GM15510 (cell line): ENCODE measurements around the gene ZNF784.

Source experiments
- POLR2A ChIP-seq: IDR thresholded peaks from 3 replicates; pipeline ENCODE4 v1.6.1; 2011; ENCODE audit warnings: borderline replicate concordance; ENCODE audit not compliant: insufficient read length; ENCODE audit errors: extremely low read depth

The ZNF784 gene

DNA sequence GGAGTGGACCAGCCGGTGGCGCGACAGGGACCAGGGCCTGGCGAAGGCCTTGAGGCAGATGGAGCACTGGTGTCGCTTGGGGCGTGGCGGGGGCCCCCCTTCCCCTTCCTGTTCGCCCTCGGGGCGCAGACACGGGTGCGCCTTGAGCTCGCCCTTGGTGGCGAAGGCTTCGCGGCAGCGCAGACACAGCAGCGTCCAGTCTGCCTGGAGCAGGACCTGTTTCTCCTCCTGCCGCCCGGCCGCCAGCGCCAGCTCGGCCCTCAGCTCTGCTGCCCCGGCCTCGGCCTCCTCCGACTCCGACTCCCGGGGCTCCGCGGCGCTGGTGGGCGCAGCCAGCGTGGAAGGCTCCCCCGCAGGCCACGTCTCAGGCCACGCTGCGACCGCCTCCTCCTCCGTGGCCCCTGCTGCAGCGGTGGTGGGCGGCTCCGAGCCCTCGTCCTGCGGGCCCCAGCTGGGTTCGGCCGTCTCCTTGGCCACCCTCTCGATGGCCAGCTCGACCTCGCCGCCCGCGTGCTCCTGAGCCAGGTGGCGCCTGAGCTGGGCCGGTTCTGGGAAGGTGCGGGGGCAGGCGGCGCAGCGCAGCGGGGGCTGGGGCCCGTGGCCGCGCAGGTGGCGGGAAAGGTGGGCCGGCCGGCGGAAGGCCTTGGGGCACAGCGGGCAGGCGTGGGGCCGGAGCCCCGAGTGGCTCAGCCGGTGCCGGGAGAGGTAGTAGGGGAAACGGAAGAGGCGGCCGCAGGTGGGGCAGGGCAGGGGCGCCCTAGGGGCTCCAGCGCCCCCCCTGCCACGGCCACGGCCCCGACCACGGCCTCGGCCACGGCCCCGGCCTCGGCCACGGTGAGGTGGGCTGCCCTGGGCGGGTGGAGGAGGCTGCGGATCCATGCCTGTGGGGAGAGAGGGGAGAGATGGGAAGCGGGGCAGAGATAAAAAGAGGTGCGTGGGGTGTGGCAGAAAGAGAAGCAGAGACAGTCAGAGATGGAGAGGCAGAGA, 45.3 kb downstream of the ZNF784 start:
- no peak for TF ChIP-seq POLR2A

DNA sequence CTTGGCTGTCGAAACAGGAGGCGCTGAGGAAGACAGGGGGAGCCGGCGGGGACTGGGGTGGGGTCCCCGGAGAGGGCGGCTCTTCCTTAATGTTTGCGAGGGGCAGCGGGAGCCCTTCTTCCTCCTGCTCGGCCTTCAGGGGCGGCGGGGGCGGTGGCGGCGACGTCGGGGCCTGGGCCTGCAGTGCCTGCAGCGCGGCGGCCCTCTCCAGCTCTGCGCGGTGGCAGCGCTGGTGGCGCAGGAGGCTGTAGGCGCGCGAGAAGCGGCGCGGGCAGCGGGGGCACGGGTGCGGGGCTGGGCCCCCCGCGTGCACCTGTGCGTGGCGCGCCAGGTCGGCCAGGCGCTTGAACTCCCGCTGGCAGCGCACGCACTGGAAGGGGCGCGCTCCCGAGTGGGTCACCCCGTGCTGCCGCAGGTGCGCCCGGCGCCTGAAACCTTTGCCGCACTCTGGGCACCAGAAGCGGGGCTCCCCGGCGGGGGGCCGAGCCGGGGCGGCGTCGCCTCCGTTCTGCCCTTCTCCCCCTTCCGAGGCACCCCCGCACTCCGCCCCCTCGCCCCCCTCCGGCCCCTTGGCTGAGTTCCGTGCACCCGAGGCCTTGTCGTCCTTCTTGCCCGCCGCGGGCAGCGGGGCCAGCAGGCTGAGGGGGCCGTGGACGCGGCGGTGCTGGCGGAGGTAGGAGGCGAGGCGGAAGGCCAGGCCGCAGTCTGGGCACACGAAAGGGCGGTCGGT, 46.2 kb downstream of the ZNF784 start:
- TF ChIP-seq POLR2A: no peak

DNA sequence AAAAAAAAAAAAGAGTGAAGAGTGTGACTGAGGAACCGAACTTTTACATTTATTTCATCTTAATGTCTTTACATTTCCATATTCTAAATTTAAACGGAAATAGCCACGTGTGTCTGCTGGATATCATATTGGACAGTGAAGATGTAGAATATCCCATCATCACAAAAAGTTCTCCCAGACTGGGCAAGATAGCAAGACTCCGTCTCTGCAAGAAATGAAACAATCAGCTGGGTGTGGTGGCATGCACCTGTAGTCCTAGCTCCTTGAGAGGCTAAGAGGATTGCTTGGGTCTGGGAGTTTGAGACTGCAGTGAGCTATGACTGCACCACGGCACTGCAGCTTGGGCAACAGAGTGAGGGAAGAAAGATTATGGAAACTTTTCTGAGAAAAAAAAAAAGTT, 47.6 kb downstream of the ZNF784 start:
- no peak for TF ChIP-seq POLR2A
